ENCODE data around the gene RAB20.
"Not testable (repeated sequence)": the region's sequence is repeated elsewhere in the genome, so short reads cannot be mapped to it uniquely, and the experiment has no call there.

The RAB20 gene

GRCh38 chr13:110500341-110500740 lies 61.2 kb downstream of the RAB20 start:
- Mint-ChIP-seq H3K4me1 (no peaks in the 10 kb centered on the region), H3K27ac (no peak overlapping the region), H3K27me3 (no peaks in the 10 kb centered on the region), H3K4me3 (no peak overlapping the region), H3K36me3 (no peaks in the 10 kb centered on the region), H3K9me3 (no peaks in the 10 kb centered on the region)

GRCh38 chr13:110499621-110500281 lies 61.8 kb downstream of the RAB20 start:
- Mint-ChIP-seq H3K27ac (no peak overlapping the region), H3K4me1 (no peaks in the 10 kb centered on the region), H3K9me3 (no peaks in the 10 kb centered on the region), H3K27me3 (no peaks in the 10 kb centered on the region), H3K4me3 (no peak overlapping the region), H3K36me3 (no peaks in the 10 kb centered on the region)

- H3K27me3 Mint-ChIP-seq = no peaks in the 10 kb centered on the region
- H3K9me3 Mint-ChIP-seq = no peaks in the 10 kb centered on the region
- H3K4me3 Mint-ChIP-seq = no peak overlapping the region
- no peak overlapping the region for H3K27ac Mint-ChIP-seq
- H3K4me1 Mint-ChIP-seq = no peaks in the 10 kb centered on the region
- no peaks in the 10 kb centered on the region for H3K36me3 Mint-ChIP-seq
Observed at GRCh38 chr13:110498765-110499164, 62.8 kb downstream of the RAB20 start.

GRCh38 chr13:110498327-110498726 lies 63.2 kb downstream of the RAB20 start:
- Mint-ChIP-seq H3K4me1 (no peaks in the 10 kb centered on the region), H3K4me3 (no peak overlapping the region), H3K9me3 (no peaks in the 10 kb centered on the region), H3K27me3 (no peaks in the 10 kb centered on the region), H3K27ac (no peak overlapping the region), H3K36me3 (no peaks in the 10 kb centered on the region)

- not testable (repeated sequence) for H3K36me3 Mint-ChIP-seq, H3K27ac Mint-ChIP-seq, H3K4me3 Mint-ChIP-seq
Observed at GRCh38 chr13:110497896-110498295, 63.6 kb downstream of the RAB20 start.

GRCh38 chr13:110497003-110497402 lies 64.5 kb downstream of the RAB20 start:
- Mint-ChIP-seq H3K9me3 (no peaks in the 10 kb centered on the region), H3K27me3 (no peaks in the 10 kb centered on the region), H3K27ac (no peak overlapping the region), H3K36me3 (no peaks in the 10 kb centered on the region), H3K4me3 (no peak overlapping the region), H3K4me1 (no peaks in the 10 kb centered on the region)

More at GRCh38 chr13:110497896-110498295, 63.6 kb downstream of the RAB20 start:
- not testable (repeated sequence) for H3K27me3 Mint-ChIP-seq, H3K4me1 Mint-ChIP-seq, H3K9me3 Mint-ChIP-seq

- no peaks in the 10 kb centered on the region for H3K36me3 Mint-ChIP-seq
- H3K4me1 Mint-ChIP-seq = no peaks in the 10 kb centered on the region
- H3K27me3 Mint-ChIP-seq = no peaks in the 10 kb centered on the region
- H3K9me3 Mint-ChIP-seq = no peaks in the 10 kb centered on the region
- no peak overlapping the region for H3K4me3 Mint-ChIP-seq
- H3K27ac Mint-ChIP-seq = no peak overlapping the region
Observed at GRCh38 chr13:110496281-110496680, 65.2 kb downstream of the RAB20 start.

GRCh38 chr13:110495881-110496280 lies 65.6 kb downstream of the RAB20 start:
- H3K36me3 Mint-ChIP-seq = no peaks in the 10 kb centered on the region
- H3K27ac Mint-ChIP-seq = no peak overlapping the region
- no peaks in the 10 kb centered on the region for H3K4me1 Mint-ChIP-seq
- no peak overlapping the region for H3K4me3 Mint-ChIP-seq
- H3K9me3 Mint-ChIP-seq = no peaks in the 10 kb centered on the region
- H3K27me3 Mint-ChIP-seq = no peaks in the 10 kb centered on the region

- Mint-ChIP-seq H3K27me3 (no peaks in the 10 kb centered on the region), H3K4me3 (no peak overlapping the region), H3K36me3 (no peaks in the 10 kb centered on the region), H3K27ac (no peak overlapping the region), H3K9me3 (no peaks in the 10 kb centered on the region), H3K4me1 (no peaks in the 10 kb centered on the region)
Observed at GRCh38 chr13:110495376-110495775, 66.1 kb downstream of the RAB20 start.

- no peaks in the 10 kb centered on the region for H3K4me1 Mint-ChIP-seq
- H3K27ac Mint-ChIP-seq = no peak overlapping the region
- no peaks in the 10 kb centered on the region for H3K36me3 Mint-ChIP-seq
- no peaks in the 10 kb centered on the region for H3K27me3 Mint-ChIP-seq
- no peak overlapping the region for H3K4me3 Mint-ChIP-seq
- no peaks in the 10 kb centered on the region for H3K9me3 Mint-ChIP-seq
Observed at GRCh38 chr13:110493613-110494012, 67.9 kb downstream of the RAB20 start.

GRCh38 chr13:110492679-110493593 lies 68.6 kb downstream of the RAB20 start:
- H3K27me3 Mint-ChIP-seq = no peaks in the 10 kb centered on the region
- H3K4me3 Mint-ChIP-seq = no peak overlapping the region
- no peaks in the 10 kb centered on the region for H3K36me3 Mint-ChIP-seq
- H3K27ac Mint-ChIP-seq = no peak overlapping the region
- no peaks in the 10 kb centered on the region for H3K4me1 Mint-ChIP-seq
- H3K9me3 Mint-ChIP-seq = no peaks in the 10 kb centered on the region

- H3K27ac Mint-ChIP-seq = no peak overlapping the region
- H3K27me3 Mint-ChIP-seq = no peaks in the 10 kb centered on the region
- H3K9me3 Mint-ChIP-seq = no peaks in the 10 kb centered on the region
- H3K36me3 Mint-ChIP-seq = no peaks in the 10 kb centered on the region
- H3K4me3 Mint-ChIP-seq = no peak overlapping the region
- no peaks in the 10 kb centered on the region for H3K4me1 Mint-ChIP-seq
Observed at GRCh38 chr13:110491869-110492678, 69.4 kb downstream of the RAB20 start.

- H3K4me3 Mint-ChIP-seq = no peak overlapping the region
- H3K27ac Mint-ChIP-seq = no peak overlapping the region
- no peaks in the 10 kb centered on the region for H3K27me3 Mint-ChIP-seq
- no peaks in the 10 kb centered on the region for H3K9me3 Mint-ChIP-seq
- no peaks in the 10 kb centered on the region for H3K36me3 Mint-ChIP-seq
- no peaks in the 10 kb centered on the region for H3K4me1 Mint-ChIP-seq
Observed at GRCh38 chr13:110490009-110490770, 71.3 kb downstream of the RAB20 start.

GRCh38 chr13:110486880-110487279 lies 74.6 kb downstream of the RAB20 start:
- not testable (repeated sequence) for H3K4me3 Mint-ChIP-seq, H3K4me1 Mint-ChIP-seq, H3K27me3 Mint-ChIP-seq, H3K27ac Mint-ChIP-seq, H3K9me3 Mint-ChIP-seq, H3K36me3 Mint-ChIP-seq

- H3K36me3 Mint-ChIP-seq = no peaks in the 10 kb centered on the region
- peaks cover 2% of the 10 kb centered on the region for H3K27me3 Mint-ChIP-seq
- no peaks in the 10 kb centered on the region for H3K4me1 Mint-ChIP-seq
- no peak overlapping the region for H3K4me3 Mint-ChIP-seq
- no peaks in the 10 kb centered on the region for H3K9me3 Mint-ChIP-seq
- H3K27ac Mint-ChIP-seq = no peak overlapping the region
Observed at GRCh38 chr13:110486061-110486715, 75.3 kb downstream of the RAB20 start.

All from activated naive CD4-positive, alpha-beta T cell treated with anti-CD3 and anti-CD28 coated beads, Interleukin-2, amount 50 U/mL, for 24 hours (primary cell).